ENCODE results near the gene PCDHGB5. TPM values are rescaled to one million over a fixed set of nuclear protein-coding genes. Genes with fewer than 3 reads are reported as not detected.
"Not testable (repeated sequence)": the region's sequence is repeated elsewhere in the genome, so short reads cannot be mapped to it uniquely, and the experiment has no call there.

PCDHGB5 gene
- polyA plus RNA-seq, 3 donors: 0.01 to 0.08 TPM; not detected in 1

DNA sequence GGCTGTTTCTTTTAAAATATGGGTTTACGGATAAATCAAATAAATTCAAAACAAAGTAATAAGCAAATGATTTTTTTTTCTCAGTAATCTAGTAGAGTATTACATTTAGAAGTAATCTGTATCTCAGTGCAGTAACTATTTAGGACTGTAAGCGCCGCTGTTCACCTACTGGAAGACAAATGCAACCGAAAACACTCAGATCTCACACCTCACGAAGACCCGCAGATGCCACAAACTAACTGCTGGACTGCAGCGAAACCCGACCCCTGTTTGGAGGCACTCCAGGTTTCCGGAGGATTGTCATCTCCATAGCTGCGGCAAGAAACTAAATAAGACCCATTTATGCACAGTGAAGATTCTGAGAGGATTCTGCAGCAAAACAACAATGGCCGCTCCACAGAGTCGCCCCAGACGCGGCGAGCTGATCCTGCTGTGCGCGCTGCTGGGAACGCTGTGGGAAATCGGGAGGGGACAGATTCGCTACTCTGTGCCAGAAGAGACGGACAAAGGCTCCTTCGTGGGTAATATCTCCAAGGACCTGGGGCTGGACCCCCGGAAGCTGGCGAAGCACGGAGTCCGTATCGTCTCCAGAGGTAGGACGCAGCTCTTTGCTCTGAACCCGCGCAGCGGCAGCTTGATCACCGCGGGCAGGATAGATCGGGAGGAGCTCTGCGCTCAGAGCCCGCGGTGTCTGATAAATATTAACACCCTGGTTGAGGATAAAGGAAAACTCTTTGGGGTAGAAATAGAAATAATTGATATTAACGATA is 5.1 kb upstream of the PCDHGB5 start, which contains the start of gene PCDHGA8:
Gene PCDHGA8, plus strand, starts transcription at position 205 of the 770 bp plus-strand sequence. Its CDS starts 181 bp downstream, at position 386.
- Mint-ChIP-seq H3K27ac (no peak within 1 kb of the TSS), H3K36me3 (peaks cover 7 to 12% of the 10 kb centered on the region in 2 donors), H3K4me1 (peaks cover 5% of the 10 kb centered on the region), H3K27me3 (ENCODE audit: low read depth in 3 of 3) (peaks cover 59 to 88% (median 84%) of the 10 kb centered on the region in 3 donors), H3K4me3 (peak within 1 kb of the TSS; percentile 42 to 69), H3K9me3 (peaks cover 41 to 79% (median 64%) of the 10 kb centered on the region in 7 donors)
- Histone ChIP-seq H3K4me3 (replicated peaks in 1 of 3; ENCODE audit: low read depth in 2 of 3, low read length in 3 of 3) (no peak within 1 kb of the TSS), H3K27ac (ENCODE audit: low read depth in 1 of 2, low read length in 2 of 2) (no peak within 1 kb of the TSS), H3K79me2 (ENCODE audit: insufficient read depth, low read length) (no peaks in the 10 kb centered on the region), H2AFZ (ENCODE audit: insufficient read depth, low read depth, low read length, poor library complexity, severe bottlenecking) (no peak within 1 kb of the TSS), H3K9ac (ENCODE audit: insufficient read depth, low read length, poor library complexity, severe bottlenecking) (no peak within 1 kb of the TSS), H3K4me1 (ENCODE audit: control insufficient read depth in 1 of 2, insufficient read depth in 2 of 2, low read length in 2 of 2) (no peaks in the 10 kb centered on the region), H3K4me2 (replicated peaks; ENCODE audit: extremely low read depth, low read length, poor library complexity, severe bottlenecking) (no peak within 1 kb of the TSS), H3K36me3 (replicated peaks in 1 of 2; ENCODE audit: control insufficient read depth in 1 of 2, insufficient read depth in 2 of 2, low read length in 2 of 2) (no peaks in the 10 kb centered on the region), H3K27me3 (ENCODE audit: control insufficient read depth in 2 of 2, insufficient read depth in 2 of 2, low read length in 2 of 2) (peaks cover 53 to 97% of the 10 kb centered on the region in 2 donors), H3K9me3 (replicated peaks in 1 of 2; ENCODE audit: control insufficient read depth in 1 of 2, insufficient read depth in 1 of 2, low read length in 2 of 2) (peaks cover 50 to 92% of the 10 kb centered on the region in 2 donors), H4K20me1 (ENCODE audit: insufficient read depth, low read length) (no peaks in the 10 kb centered on the region)
- TF ChIP-seq, protein P1, sequence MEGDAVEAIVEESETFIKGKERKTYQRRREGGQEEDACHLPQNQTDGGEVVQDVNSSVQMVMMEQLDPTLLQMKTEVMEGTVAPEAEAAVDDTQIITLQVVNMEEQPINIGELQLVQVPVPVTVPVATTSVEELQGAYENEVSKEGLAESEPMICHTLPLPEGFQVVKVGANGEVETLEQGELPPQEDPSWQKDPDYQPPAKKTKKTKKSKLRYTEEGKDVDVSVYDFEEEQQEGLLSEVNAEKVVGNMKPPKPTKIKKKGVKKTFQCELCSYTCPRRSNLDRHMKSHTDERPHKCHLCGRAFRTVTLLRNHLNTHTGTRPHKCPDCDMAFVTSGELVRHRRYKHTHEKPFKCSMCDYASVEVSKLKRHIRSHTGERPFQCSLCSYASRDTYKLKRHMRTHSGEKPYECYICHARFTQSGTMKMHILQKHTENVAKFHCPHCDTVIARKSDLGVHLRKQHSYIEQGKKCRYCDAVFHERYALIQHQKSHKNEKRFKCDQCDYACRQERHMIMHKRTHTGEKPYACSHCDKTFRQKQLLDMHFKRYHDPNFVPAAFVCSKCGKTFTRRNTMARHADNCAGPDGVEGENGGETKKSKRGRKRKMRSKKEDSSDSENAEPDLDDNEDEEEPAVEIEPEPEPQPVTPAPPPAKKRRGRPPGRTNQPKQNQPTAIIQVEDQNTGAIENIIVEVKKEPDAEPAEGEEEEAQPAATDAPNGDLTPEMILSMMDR (IDR thresholded peaks at IDR 0.05): peak; percentile 12
- no peak for DNase-seq
- 31% methylated on average over 23 of the region's 38 CpGs for WGBS (ENCODE audit: insufficient coverage)
- intact Hi-C loops (cut with micrococcal nuclease): no loop called here

DNA sequence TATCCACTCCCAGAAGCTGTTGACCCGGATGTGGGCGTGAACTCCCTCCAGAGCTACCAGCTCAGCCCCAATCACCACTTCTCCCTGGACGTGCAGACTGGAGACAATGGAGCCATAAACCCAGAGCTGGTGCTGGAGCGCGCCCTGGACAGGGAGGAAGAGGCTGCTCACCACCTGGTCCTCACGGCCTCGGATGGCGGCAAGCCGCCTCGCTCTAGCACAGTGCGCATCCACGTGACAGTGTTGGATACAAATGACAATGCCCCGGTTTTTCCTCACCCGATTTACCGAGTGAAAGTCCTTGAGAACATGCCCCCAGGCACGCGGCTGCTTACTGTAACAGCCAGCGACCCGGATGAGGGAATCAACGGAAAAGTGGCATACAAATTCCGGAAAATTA is 4.5 kb upstream of the PCDHGB5 start:
- H3K36me3 Mint-ChIP-seq: peaks cover 7 to 12% of the 10 kb centered on the region in 2 donors
- 45% methylated on average over 15 of the region's 21 CpGs for WGBS (ENCODE audit: insufficient coverage)
- Histone ChIP-seq H2AFZ (ENCODE audit: insufficient read depth, low read depth, low read length, poor library complexity, severe bottlenecking) (no peak overlapping the region), H4K20me1 (ENCODE audit: insufficient read depth, low read length) (no peaks in the 10 kb centered on the region), H3K4me1 (ENCODE audit: control insufficient read depth in 1 of 2, insufficient read depth in 2 of 2, low read length in 2 of 2) (no peaks in the 10 kb centered on the region), H3K9ac (ENCODE audit: insufficient read depth, low read length, poor library complexity, severe bottlenecking) (no peak overlapping the region), H3K79me2 (ENCODE audit: insufficient read depth, low read length) (no peaks in the 10 kb centered on the region), H3K36me3 (replicated peaks in 1 of 2; ENCODE audit: control insufficient read depth in 1 of 2, insufficient read depth in 2 of 2, low read length in 2 of 2) (no peaks in the 10 kb centered on the region), H3K4me3 (replicated peaks in 1 of 3; ENCODE audit: low read depth in 2 of 3, low read length in 3 of 3) (no peak overlapping the region), H3K27me3 (ENCODE audit: control insufficient read depth in 2 of 2, insufficient read depth in 2 of 2, low read length in 2 of 2) (peaks cover 52 to 97% of the 10 kb centered on the region in 2 donors), H3K27ac (ENCODE audit: low read depth in 1 of 2, low read length in 2 of 2) (no peak overlapping the region), H3K4me2 (replicated peaks; ENCODE audit: extremely low read depth, low read length, poor library complexity, severe bottlenecking) (no peak overlapping the region), H3K9me3 (replicated peaks in 1 of 2; ENCODE audit: control insufficient read depth in 1 of 2, insufficient read depth in 1 of 2, low read length in 2 of 2) (peaks cover 51 to 91% of the 10 kb centered on the region in 2 donors)
- intact Hi-C loops (cut with micrococcal nuclease): no loop called here
- peaks cover 62 to 89% (median 86%) of the 10 kb centered on the region in 3 donors for H3K27me3 Mint-ChIP-seq (ENCODE audit: low read depth in 3 of 3)
- peaks cover 5% of the 10 kb centered on the region for H3K4me1 Mint-ChIP-seq
- H3K27ac Mint-ChIP-seq: no peak overlapping the region
- peak overlapping the region in 1 of 2 donors; percentile 69 for H3K4me3 Mint-ChIP-seq
- H3K9me3 Mint-ChIP-seq: peaks cover 41 to 79% (median 64%) of the 10 kb centered on the region in 7 donors
- TF ChIP-seq, protein P1 (IDR thresholded peaks at IDR 0.05): no peak
- no peak for DNase-seq

DNA sequence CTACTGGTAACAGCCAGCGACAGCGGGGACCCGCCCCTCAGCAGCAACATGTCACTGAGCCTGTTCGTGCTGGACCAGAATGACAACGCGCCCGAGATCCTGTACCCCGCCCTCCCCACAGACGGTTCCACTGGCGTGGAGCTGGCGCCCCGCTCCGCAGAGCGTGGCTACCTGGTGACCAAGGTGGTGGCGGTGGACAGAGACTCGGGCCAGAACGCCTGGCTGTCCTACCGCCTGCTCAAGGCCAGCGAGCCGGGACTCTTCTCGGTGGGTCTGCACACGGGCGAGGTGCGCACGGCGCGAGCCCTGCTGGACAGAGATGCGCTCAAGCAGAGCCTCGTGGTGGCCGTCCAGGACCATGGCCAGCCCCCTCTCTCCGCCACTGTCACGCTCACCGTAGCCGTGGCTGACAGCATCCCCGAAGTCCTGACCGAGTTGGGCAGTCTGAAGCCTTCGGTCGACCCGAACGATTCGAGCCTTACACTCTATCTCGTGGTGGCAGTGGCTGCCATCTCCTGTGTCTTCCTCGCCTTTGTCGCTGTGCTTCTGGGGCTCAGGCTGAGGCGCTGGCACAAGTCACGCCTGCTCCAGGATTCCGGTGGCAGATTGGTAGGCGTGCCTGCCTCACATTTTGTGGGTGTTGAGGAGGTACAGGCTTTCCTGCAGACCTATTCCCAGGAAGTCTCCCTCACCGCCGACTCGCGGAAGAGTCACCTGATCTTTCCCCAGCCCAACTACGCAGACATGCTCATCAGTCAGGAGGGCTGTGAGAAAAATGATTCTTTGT is 3.2 kb upstream of the PCDHGB5 start:
- peaks cover 50 to 91% of the 10 kb centered on the region in 2 donors for H3K9me3 ChIP-seq (replicated peaks in 1 of 2; ENCODE audit: control insufficient read depth in 1 of 2, insufficient read depth in 1 of 2, low read length in 2 of 2)
- Mint-ChIP-seq H3K9me3 (peaks cover 39 to 79% (median 64%) of the 10 kb centered on the region in 7 donors), H3K4me3 (peak overlapping the region in 1 of 2 donors; percentile 72), H3K27me3 (ENCODE audit: low read depth in 3 of 3) (peaks cover 64 to 89% (median 86%) of the 10 kb centered on the region in 3 donors), H3K36me3 (peaks cover 7 to 11% of the 10 kb centered on the region in 2 donors)
- H3K27me3 ChIP-seq (ENCODE audit: control insufficient read depth in 2 of 2, insufficient read depth in 2 of 2, low read length in 2 of 2): peaks cover 54 to 97% of the 10 kb centered on the region in 2 donors
- H3K79me2 ChIP-seq (ENCODE audit: insufficient read depth, low read length); DNase-seq; H3K4me2 ChIP-seq (replicated peaks; ENCODE audit: extremely low read depth, low read length, poor library complexity, severe bottlenecking); H4K20me1 ChIP-seq (ENCODE audit: insufficient read depth, low read length); H3K36me3 ChIP-seq (replicated peaks in 1 of 2; ENCODE audit: control insufficient read depth in 1 of 2, insufficient read depth in 2 of 2, low read length in 2 of 2); intact Hi-C loops (cut with micrococcal nuclease); H3K4me3 ChIP-seq (replicated peaks in 1 of 3; ENCODE audit: low read depth in 2 of 3, low read length in 3 of 3); H3K27ac Mint-ChIP-seq; H2AFZ ChIP-seq (ENCODE audit: insufficient read depth, low read depth, low read length, poor library complexity, severe bottlenecking); H3K27ac ChIP-seq (ENCODE audit: low read depth in 1 of 2, low read length in 2 of 2); H3K9ac ChIP-seq (ENCODE audit: insufficient read depth, low read length, poor library complexity, severe bottlenecking); H3K4me1 Mint-ChIP-seq; H3K4me1 ChIP-seq (ENCODE audit: control insufficient read depth in 1 of 2, insufficient read depth in 2 of 2, low read length in 2 of 2): not testable (repeated sequence)
- WGBS (ENCODE audit: insufficient coverage): 30% methylated on average over 30 of the region's 53 CpGs
